HepG2 (cell line): ENCODE data around the gene TNS1. TPM values are rescaled to one million over a fixed set of nuclear protein-coding genes. Genes with fewer than 3 reads are reported as not detected.

ENCODE experiments used
- ATAC-seq: fragments of 200-7000 bp; cut with Tn5 transposase; 3 replicates; pipeline ENCODE4 v1.9.1; 2020; ENCODE audit warnings: mild to moderate bottlenecking, moderate library complexity
- BruUV-seq: library from RNA; stranded (reverse); fragments of 400-500 nt; replicated peaks from 2 replicates; lab custom pipeline; 2021; lab: Mats Ljungman, UMichigan
- CTCF ChIA-PET: fragments of 300-600 bp; formaldehyde crosslinking; extraction: SDS; loops from one replicate; lab custom pipeline; 2021; ENCODE audit warnings: low total read pairs, inconsistent platforms, low intra/inter-chr PET ratio; lab: Yijun Ruan, JAX
- POLR2A ChIA-PET: fragments of 350-600 bp; sonication (Branson Sonifier 250); formaldehyde crosslinking; loops from one replicate; lab custom pipeline; 2020; ENCODE audit warnings: antibody characterized with exemption, inconsistent platforms; lab: Yijun Ruan, JAX
- DNase-seq: peaks from one replicate; pipeline ENCODE4 v3.0.0-alpha.2; 2015; ENCODE audit warnings: low spot score
- FAIRE-seq: peaks from 3 replicates; lab custom pipeline; 2011; peaks lifted over from hg19 to GRCh38; lab: Jason Lieb, UNC
- H2AFZ ChIP-seq: one replicate; pipeline ENCODE4 v1.6.1; 2011; ENCODE audit warnings: low read length, inconsistent platforms
- H3K27ac ChIP-seq: fragments of 300-600 bp; 3 replicates; pipeline ENCODE4 v1.8.0; 2011; ENCODE audit warnings: mixed run types, mild to moderate bottlenecking, mixed read lengths, low read length, inconsistent platforms; ENCODE audit not compliant: insufficient read depth; ENCODE audit errors: extremely low read length
- H3K27me3 ChIP-seq, 2 experiments: fragments of 200-600 bp in 1 of 2; 2 replicates in 1 of 2; 3 replicates in 1 of 2; pipeline versions ENCODE4 v1.6.0 to v1.8.0; 2011; ENCODE audit warnings: low read length in 2 of 2, mild to moderate bottlenecking in 2 of 2, moderate library complexity in 2 of 2, inconsistent platforms in 1 of 2; ENCODE audit not compliant: insufficient read depth in 2 of 2, control insufficient read depth in 1 of 2
- H3K36me3 ChIP-seq, 2 experiments: fragments of 200-600 bp in 1 of 2; replicated peaks in 1 of 2; 2 replicates in 1 of 2; 3 replicates in 1 of 2; pipeline versions ENCODE4 v1.5.1 to v1.8.0; 2011; ENCODE audit warnings: low read length in 2 of 2, inconsistent platforms in 1 of 2; ENCODE audit not compliant: insufficient read depth in 2 of 2, control insufficient read depth in 1 of 2
- H3K4me1 ChIP-seq: 2 replicates; pipeline ENCODE4 v1.5.1; 2012; ENCODE audit warnings: low read length, inconsistent platforms; ENCODE audit not compliant: insufficient read depth
- H3K4me2 ChIP-seq: 2 replicates; pipeline ENCODE4 v1.6.0; 2011; ENCODE audit warnings: low read depth, low read length, inconsistent platforms
- H3K4me3 ChIP-seq, 3 experiments: fragments of 200-600 bp in 1 of 3; sonication (generic), shearing (Covaris generic) in 1 of 3; replicated peaks in 1 of 3; 2 replicates each; pipeline ENCODE4 v1.5.1; 2011 to 2016; ENCODE audit warnings: low read length in 3 of 3, inconsistent platforms in 2 of 3, low read depth in 2 of 3, mild to moderate bottlenecking in 2 of 3, control low read depth in 1 of 3, mixed read lengths in 1 of 3; ENCODE audit not compliant: insufficient read depth in 1 of 3
- H3K79me2 ChIP-seq: one replicate; pipeline ENCODE4 v1.6.1; 2011; ENCODE audit warnings: low read length, inconsistent platforms; ENCODE audit not compliant: insufficient read depth
- H3K9ac ChIP-seq: 2 replicates; pipeline ENCODE4 v1.6.0; 2011; ENCODE audit warnings: mild to moderate bottlenecking, low read depth, low read length, inconsistent platforms; ENCODE audit not compliant: insufficient read depth
- H3K9me3 ChIP-seq: 2 replicates; pipeline ENCODE4 v1.5.1; 2012; ENCODE audit warnings: mild to moderate bottlenecking, low read length
- H4K20me1 ChIP-seq: 2 replicates; pipeline ENCODE4 v1.6.0; 2011; ENCODE audit warnings: inconsistent platforms, mild to moderate bottlenecking, low read length, moderate library complexity; ENCODE audit not compliant: insufficient read depth
- CCDC6 ChIP-seq: sonication (generic); formaldehyde crosslinking; IDR thresholded peaks from 2 replicates; pipeline ENCODE4 v1.8.1; 2022; ENCODE audit warnings: mild to moderate bottlenecking, missing genetic modification reagents, moderate library complexity
- FOXK2 ChIP-seq: fragments of 450-650 bp; IDR thresholded peaks from 2 replicates; pipeline ENCODE4 v1.6.1; 2016
- MEIS2 ChIP-seq: sonication (generic); formaldehyde crosslinking; IDR thresholded peaks from 2 replicates; pipeline ENCODE4 v1.9.0; 2021; ENCODE audit warnings: mild to moderate bottlenecking, missing genetic modification reagents
- NFAT5 ChIP-seq: sonication (generic); formaldehyde crosslinking; IDR thresholded peaks from 2 replicates; pipeline ENCODE4 v1.4.0; 2020; ENCODE audit warnings: missing genetic modification reagents
- NRL ChIP-seq: sonication (generic); formaldehyde crosslinking; IDR thresholded peaks from 2 replicates; pipeline ENCODE4 v1.5.0; 2020; ENCODE audit warnings: missing genetic modification reagents, mild to moderate bottlenecking, moderate library complexity, borderline replicate concordance
- PBX3 ChIP-seq: sonication (generic); formaldehyde crosslinking; IDR thresholded peaks from 2 replicates; pipeline ENCODE4 v1.8.1; 2023; ENCODE audit warnings: missing genetic modification reagents, inconsistent platforms, borderline replicate concordance
- POLR2AphosphoS5 ChIP-seq: IDR thresholded peaks from 2 replicates; pipeline ENCODE4 v1.6.1; 2012; ENCODE audit warnings: low read depth, low read length
- SMARCE1 ChIP-seq: fragments of 450-650 bp; IDR thresholded peaks from 2 replicates; pipeline ENCODE4 v1.6.1; 2017; ENCODE audit warnings: borderline replicate concordance
- ZC3H4 ChIP-seq: sonication (generic); formaldehyde crosslinking; IDR thresholded peaks from 2 replicates; pipeline ENCODE4 v1.4.0; 2020; ENCODE audit warnings: missing genetic modification reagents, borderline replicate concordance
- ZNF121 ChIP-seq: sonication (generic); formaldehyde crosslinking; IDR thresholded peaks from 2 replicates; pipeline ENCODE4 v1.5.0; 2020; ENCODE audit warnings: mild to moderate bottlenecking, missing genetic modification reagents
- ZNF619 ChIP-seq: sonication (generic); formaldehyde crosslinking; IDR thresholded peaks from 2 replicates; pipeline ENCODE4 v1.4.0; 2020; ENCODE audit warnings: mild to moderate bottlenecking, missing genetic modification reagents
- WGBS: methylation state at CpG from one replicate; pipeline ENCODE4 v1.1.6; 2017; ENCODE audit warnings: low lambda C conversion rate; 5-methylcytosine and 5-hydroxymethylcytosine counted together
- in situ Hi-C: cut with HindIII; loops from 2 replicates; pipeline ENCODE4 v1.10.0; 2017; ENCODE audit warnings: low pct_unique_long_range_greater_than_20kb; ENCODE audit not compliant: extremely low pct_ligation_motif_present
- intact Hi-C: fragments of 100-400 bp; cut with micrococcal nuclease; formaldehyde crosslinking; loops from one replicate; pipeline ENCODE4 v1.10.0; 2022; ENCODE audit not compliant: unreplicated experiment
- polyA plus RNA-seq, 8 experiments: library from polyadenylated mRNA; depleted of rRNA in 3 of 8; stranded (reverse) in 7 of 8; unstranded in 1 of 8; fragments of >200 nt; fragmentation: Illumina TruSeq in 4 of 8; extraction: Trizol in 4 of 8; gene quantifications; 2 replicates each; pipeline versions ENCODE4 v1.2.1 to v1.2.3, GENCODE V29; 2011 to 2016; ENCODE audit warnings: low read depth in 4 of 8, missing spikeins in 1 of 8, mixed read lengths in 1 of 8; ENCODE audit not compliant: insufficient read depth in 1 of 8
- total RNA-seq, 5 experiments: library from RNA; depleted of rRNA; stranded (reverse); fragments of >200 nt; fragmentation: Illumina TruSeq; extraction: Trizol; gene quantifications; 2 replicates each; pipeline ENCODE4 v1.2.3, GENCODE V29; 2016; ENCODE audit warnings: low read depth in 1 of 5

TNS1 gene
- total and polyA plus RNA-seq, 2 of the 13 experiments (the other 11 are each of a cell fraction or from before 2014, with no cell fraction given), result 1.9 to 118 TPM

GRCh38 chr2:217954971-217955740 lies 47.6 kb downstream of the TNS1 start (continued):
- TF ChIP-seq ZC3H4 (no peak), MEIS2 (no peak), SMARCE1 (no peak), ZNF619 (no peak), POLR2AphosphoS5 (no peak), CCDC6 (no peak), FOXK2 (no peak), PBX3 (CRISPR knock-in tag) (no peak)

GRCh38 chr2:217954469-217954868 lies 48.3 kb downstream of the TNS1 start:
- Histone ChIP-seq H3K9me3 (no peaks in the 10 kb centered on the region), H4K20me1 (no peaks in the 10 kb centered on the region), H3K4me2 (no peak overlapping the region), H3K4me3 (no peak overlapping the region), H3K27me3 (peaks cover 5 to 69% of the 10 kb centered on the region in 2 experiments; a peak in 4 of 5 replicates), H3K4me1 (peaks cover 14% of the 10 kb centered on the region), H3K36me3 (no peaks in the 10 kb centered on the region), H3K27ac (no peak overlapping the region)
- BruUV-seq, result no TSS peak
- ChIA-PET CTCF (no interaction called here), POLR2A (no interaction called here)
- 0% methylated on average over 1 of the region's 3 CpGs for WGBS
- ATAC-seq (no peak), FAIRE-seq (no peak)
- intact Hi-C loops, result no loop called here
- in situ Hi-C loops, result no loop called here
- TF ChIP-seq ZNF121, result no peak
- TF ChIP-seq NFAT5 (CRISPR knock-in tag), result no peak
- TF ChIP-seq NRL (CRISPR knock-in tag), result no peak
- TF ChIP-seq, all 625 proteins: peak for 0
- Histone ChIP-seq H2AFZ (no peak overlapping the region), H3K79me2 (no peaks in the 10 kb centered on the region), H3K9ac (no peak overlapping the region)
- no peak for DNase-seq
